Gastroesophageal sphincter (tissue), 4 donors: ENCODE data around the gene PAPOLB. TPM values are rescaled to one million over a fixed set of nuclear protein-coding genes. Genes with fewer than 3 reads are reported as not detected.

Experiments
- ATAC-seq: fragments of 150-250 bp; one replicate; pipeline ENCODE4 v1.9.1; 2016; ENCODE audit warnings: mild to moderate bottlenecking, moderate library complexity
- H3K27ac ChIP-seq, 4 donors: fragments of 200-600 bp; sonication (generic) in 3 of 4; 1 replicate in 3 of 4; 2 replicates in 1 of 4; pipeline ENCODE4 v1.5.1; 2016 to 2019
- H3K27me3 ChIP-seq: fragments of 200-600 bp; sonication (generic); one replicate; pipeline ENCODE4 v1.5.1; 2019
- H3K36me3 ChIP-seq, 2 donors: fragments of 200-600 bp; sonication (generic); one replicate each; pipeline ENCODE4 v1.5.1; 2019; ENCODE audit warnings: control low read depth in 1 of 2
- H3K4me1 ChIP-seq, 3 donors: fragments of 200-600 bp; sonication (generic); 1 replicate in 2 of 3; 2 replicates in 1 of 3; pipeline ENCODE4 v1.5.1; 2016 to 2019; ENCODE audit warnings: control low read depth in 2 of 3
- H3K4me3 ChIP-seq, 2 donors: fragments of 200-600 bp; sonication (generic); one replicate each; pipeline ENCODE4 v1.5.1; 2019; ENCODE audit warnings: mild to moderate bottlenecking in 1 of 2, moderate library complexity in 1 of 2
- H3K9me3 ChIP-seq, 3 donors: fragments of 200-600 bp; sonication (generic); one replicate each; pipeline ENCODE4 v1.5.1; 2017 to 2019; ENCODE audit warnings: control low read depth in 2 of 3
- EP300 ChIP-seq: sonication (generic); formaldehyde crosslinking; IDR thresholded peaks from one replicate; pipeline ENCODE4 v1.6.1; 2017; ENCODE audit warnings: antibody characterized with exemption, mild to moderate bottlenecking
- POLR2A ChIP-seq, 2 donors: fragments of 450-650 bp; IDR thresholded peaks; one replicate each; pipeline ENCODE4 v1.6.1; 2017; ENCODE audit warnings: antibody characterized with exemption in 2 of 2, mild to moderate bottlenecking in 2 of 2, moderate library complexity in 1 of 2
- POLR2AphosphoS5 ChIP-seq: sonication (generic); formaldehyde crosslinking; IDR thresholded peaks from one replicate; pipeline ENCODE4 v1.6.1; 2017; ENCODE audit warnings: antibody characterized with exemption
- WGBS, 2 donors: methylation state at CpG; one replicate each; pipeline ENCODE4 v1.1.5; 2018; ENCODE audit warnings: low coverage in 1 of 2; 5-methylcytosine and 5-hydroxymethylcytosine counted together
- small RNA-seq, 4 donors: library from RNA; depleted of rRNA; stranded (forward); fragments of <200 nt; gene quantifications; one replicate each; pipeline ENCODE3, GENCODE V24; 2016
- total RNA-seq, 4 donors: library from RNA; depleted of rRNA; stranded (reverse); fragments of >200 nt; gene quantifications; one replicate each; pipeline ENCODE4 v1.1.0, GENCODE V29; 2016
- TF ChIP-seq, protein P1 (sequence below), 4 experiments: fragments of 200-600 bp in 2 of 4; fragments of 450-650 bp in 2 of 4; sonication (generic) in 1 of 4; IDR thresholded peaks; one replicate each; pipeline ENCODE4 v1.5.1; 2017 to 2019; ENCODE audit warnings: antibody characterized with exemption in 4 of 4, mild to moderate bottlenecking in 2 of 4, moderate library complexity in 2 of 4

PAPOLB gene
- total RNA-seq, 4 donors from 2014 or later, result 0.13 to 0.31 (median 0.19) TPM; not detected in 1

DNA sequence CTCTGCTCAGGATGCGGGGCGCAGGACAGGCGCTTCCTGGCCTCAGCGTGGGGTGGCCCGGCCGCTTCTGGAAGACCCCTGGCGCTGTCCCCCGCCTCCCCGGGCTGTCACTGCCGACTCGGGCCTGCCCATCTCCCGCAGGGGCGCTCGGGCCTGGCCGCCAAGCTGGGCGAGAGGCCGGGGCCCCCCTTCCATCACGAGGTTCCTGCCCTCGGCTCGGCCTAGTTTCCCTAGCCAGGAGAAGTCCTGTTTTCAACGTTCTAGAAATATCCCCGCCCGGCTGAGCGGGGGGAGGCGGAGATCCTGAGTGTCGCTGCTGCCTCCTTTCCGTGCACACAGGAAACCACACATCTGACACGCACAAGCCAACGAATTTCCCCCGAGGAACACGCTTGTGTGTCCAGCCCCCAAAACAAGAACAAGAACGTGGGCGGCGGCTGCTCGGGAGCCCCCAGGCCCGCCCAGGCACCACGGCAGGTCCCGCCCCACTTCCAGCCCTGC is 52.7 kb downstream of the PAPOLB start:
- TF ChIP-seq POLR2AphosphoS5 (no peak), POLR2A (IDR thresholded peaks at IDR 0.05) (no peak), EP300 (no peak)
- TF ChIP-seq, protein P1, sequence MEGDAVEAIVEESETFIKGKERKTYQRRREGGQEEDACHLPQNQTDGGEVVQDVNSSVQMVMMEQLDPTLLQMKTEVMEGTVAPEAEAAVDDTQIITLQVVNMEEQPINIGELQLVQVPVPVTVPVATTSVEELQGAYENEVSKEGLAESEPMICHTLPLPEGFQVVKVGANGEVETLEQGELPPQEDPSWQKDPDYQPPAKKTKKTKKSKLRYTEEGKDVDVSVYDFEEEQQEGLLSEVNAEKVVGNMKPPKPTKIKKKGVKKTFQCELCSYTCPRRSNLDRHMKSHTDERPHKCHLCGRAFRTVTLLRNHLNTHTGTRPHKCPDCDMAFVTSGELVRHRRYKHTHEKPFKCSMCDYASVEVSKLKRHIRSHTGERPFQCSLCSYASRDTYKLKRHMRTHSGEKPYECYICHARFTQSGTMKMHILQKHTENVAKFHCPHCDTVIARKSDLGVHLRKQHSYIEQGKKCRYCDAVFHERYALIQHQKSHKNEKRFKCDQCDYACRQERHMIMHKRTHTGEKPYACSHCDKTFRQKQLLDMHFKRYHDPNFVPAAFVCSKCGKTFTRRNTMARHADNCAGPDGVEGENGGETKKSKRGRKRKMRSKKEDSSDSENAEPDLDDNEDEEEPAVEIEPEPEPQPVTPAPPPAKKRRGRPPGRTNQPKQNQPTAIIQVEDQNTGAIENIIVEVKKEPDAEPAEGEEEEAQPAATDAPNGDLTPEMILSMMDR (IDR thresholded peaks at IDR 0.05), result no peak
- H3K27me3 ChIP-seq, result peaks cover 43% of the 10 kb centered on the region
- peaks cover 0 to 6% (median 0%) of the 10 kb centered on the region in 3 donors for H3K4me1 ChIP-seq
- peaks cover 0 to 22% of the 10 kb centered on the region in 2 donors for H3K36me3 ChIP-seq
- peak overlapping the region in 1 of 4 donors; percentile 51 for H3K27ac ChIP-seq
- ATAC-seq, result no peak
- H3K9me3 ChIP-seq, result peaks cover 0 to 9% (median 0%) of the 10 kb centered on the region in 3 donors
- 84 to 97% methylated on average over 8 to 13 of the region's 38 CpGs for WGBS, 2 donors
- peak overlapping the region in 1 of 2 donors; percentile 27 for H3K4me3 ChIP-seq

DNA sequence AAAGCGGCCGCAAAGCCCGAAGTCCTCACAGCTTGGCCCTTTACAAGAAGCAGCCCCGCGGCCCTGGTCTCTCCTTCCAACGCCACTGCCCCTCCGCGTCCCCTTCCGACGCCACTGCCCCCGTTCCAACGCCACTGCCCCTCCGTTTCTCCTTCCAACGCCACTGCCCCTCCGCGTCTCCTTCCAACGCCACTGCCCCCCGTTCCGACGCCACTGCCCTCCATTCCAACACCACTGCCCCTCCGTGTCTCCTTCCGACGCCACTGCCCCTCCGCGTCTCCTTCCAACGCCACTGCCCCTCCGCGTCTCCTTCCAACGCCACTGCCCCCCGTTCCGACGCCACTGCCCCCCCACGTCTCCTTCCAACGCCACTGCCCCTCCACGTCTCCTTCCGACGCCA is 53.3 kb downstream of the PAPOLB start:
- WGBS, 2 donors, result 64 to 81% methylated on average over 22 to 29 of the region's 37 CpGs
- Histone ChIP-seq H3K4me3 (no peak overlapping the region), H3K27ac (no peak overlapping the region), H3K27me3 (peaks cover 49% of the 10 kb centered on the region), H3K4me1 (peaks cover 0 to 6% (median 0%) of the 10 kb centered on the region in 3 donors), H3K36me3 (peaks cover 0 to 17% of the 10 kb centered on the region in 2 donors), H3K9me3 (peaks cover 0 to 9% (median 0%) of the 10 kb centered on the region in 3 donors)
- TF ChIP-seq POLR2A (IDR thresholded peaks at IDR 0.05), result no peak
- TF ChIP-seq, protein P1 (IDR thresholded peaks at IDR 0.05), result no peak
- no peak for ATAC-seq

DNA sequence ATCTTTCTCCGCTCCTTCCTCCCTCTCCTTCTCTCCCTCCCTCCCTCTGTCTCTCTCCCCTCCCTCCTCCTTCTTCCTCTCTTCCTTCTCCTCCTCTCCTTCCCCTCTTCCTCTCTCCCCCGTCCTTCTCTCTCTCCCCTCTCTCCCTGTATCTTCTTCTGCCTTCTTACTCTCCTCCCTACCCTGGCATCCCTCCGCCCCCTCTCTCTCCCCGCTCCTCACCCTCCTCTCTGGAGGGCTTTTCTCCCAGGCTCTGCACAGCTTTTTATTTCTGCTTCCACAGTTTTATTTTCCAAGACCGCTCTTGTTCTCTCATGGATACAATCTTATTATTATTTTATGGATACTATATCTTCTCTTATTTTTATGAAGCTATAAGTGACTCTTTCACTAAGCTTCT is 53.8 kb downstream of the PAPOLB start:
- 46 to 58% methylated on average over 2 to 5 of the region's 5 CpGs for WGBS, 2 donors
- peaks cover 0 to 11% of the 10 kb centered on the region in 2 donors for H3K36me3 ChIP-seq
- peaks cover 0 to 6% (median 0%) of the 10 kb centered on the region in 3 donors for H3K4me1 ChIP-seq
- H3K27ac ChIP-seq, result peak overlapping the region in 1 of 4 donors; percentile 29
- H3K9me3 ChIP-seq, result peaks cover 0 to 4% (median 0%) of the 10 kb centered on the region in 3 donors
- TF ChIP-seq POLR2AphosphoS5, result no peak
- TF ChIP-seq EP300, result no peak
- TF ChIP-seq, protein P1 (IDR thresholded peaks at IDR 0.05), result no peak
- TF ChIP-seq POLR2A (IDR thresholded peaks at IDR 0.05), result no peak
- peaks cover 53% of the 10 kb centered on the region for H3K27me3 ChIP-seq
- H3K4me3 ChIP-seq, result no peak overlapping the region
- no peak for ATAC-seq

Small RNA genes within 50 kb of the gene (small RNA-seq; reads per million reads assigned to genes)
- 0 reads per million in 4 donors for gene RF00019

Other genes starting within 250 kb of the PAPOLB start
- gene FOXK1, start 179.7 kb downstream of the PAPOLB start, total RNA-seq, result 10 to 100 TPM; 28.5 to 45.2 (median 30.0) TPM
- gene AP5Z1, start 86.4 kb downstream of the PAPOLB start, total RNA-seq, result 10 to 100 TPM; 13.0 to 33.9 (median 26.8) TPM
- gene RADIL, start 21.7 kb upstream of the PAPOLB start, total RNA-seq, result 10 to 100 TPM in 2 of 4 donors, 1 to 10 TPM in 2; 4.4 to 11.4 (median 8.8) TPM
- gene MMD2, start 97.2 kb upstream of the PAPOLB start, total RNA-seq, result 1 to 10 TPM in 1 of 4 donors, not detected in 3; 1.1 TPM
- gene RBAK, start 183.8 kb upstream of the PAPOLB start, total RNA-seq, result 10 to 100 TPM in 3 of 4 donors, 1 to 10 TPM in 1; 9.6 to 16.9 (median 12.3) TPM